ENCODE results near the gene ANKRD13B.

Gene ANKRD13B

DNA sequence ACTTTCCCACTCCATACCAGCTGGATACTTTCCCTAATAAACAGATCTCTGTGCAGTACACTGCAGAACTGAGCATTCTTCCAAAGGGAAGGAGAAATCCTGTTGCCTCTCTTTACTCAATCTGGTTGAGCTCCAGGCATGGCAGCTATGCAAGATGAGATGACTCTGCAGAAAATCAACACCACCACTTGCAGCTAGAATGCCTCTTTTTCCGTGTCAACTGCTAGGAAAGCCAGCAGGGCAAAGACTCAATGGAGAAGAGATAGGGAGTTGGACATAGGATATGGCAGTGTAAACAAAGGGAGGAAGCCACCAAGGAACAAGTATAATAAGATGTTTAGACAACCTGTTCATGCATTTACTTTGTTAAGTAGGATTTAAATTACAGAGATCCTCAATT lies 70.2 kb downstream of the ANKRD13B start:
- no peak for TF ChIP-seq ZNF274 (IDR thresholded peaks at IDR 0.05; ENCODE audit: low read depth, low read length)
- no peak overlapping the region for H3K4me3 ChIP-seq (ENCODE audit: low read length)
